HL-60 (cell line): ENCODE results near the gene XRRA1.
A peak's percentile ranks its signal among the peaks of the same experiment; 100 is the strongest.

Experiments
- DNase-seq, 2 experiments: peaks; one replicate each; pipeline ENCODE4 v3.0.0-alpha.2; 2010 to 2020; ENCODE audit warnings: low read depth in 1 of 2, low spot score in 1 of 2
- H3K27ac ChIP-seq: fragments of 250-450 bp; sonication (Bioruptor Pico); replicated peaks from 2 replicates; pipeline ENCODE4 v1.5.1; 2020; ENCODE audit warnings: mild to moderate bottlenecking, moderate library complexity
- H3K27me3 ChIP-seq: fragments of 250-450 bp; sonication (Bioruptor Pico); 2 replicates; pipeline ENCODE4 v1.5.1; 2021; ENCODE audit warnings: mild to moderate bottlenecking, moderate library complexity; ENCODE audit not compliant: insufficient read depth, poor library complexity, severe bottlenecking
- H3K4me3 ChIP-seq: replicated peaks from 2 replicates; pipeline ENCODE4 v1.5.1; 2011; ENCODE audit warnings: mild to moderate bottlenecking, control low read depth, low read length; ENCODE audit not compliant: insufficient read depth
- GABPA ChIP-seq: IDR thresholded peaks from 2 replicates; pipeline ENCODE4 v1.6.1; 2012; ENCODE audit warnings: low read depth
- POLR2AphosphoS5 ChIP-seq: IDR thresholded peaks from 2 replicates; pipeline ENCODE4 v1.6.1; 2012; ENCODE audit warnings: low read depth
- SPI1 ChIP-seq: IDR thresholded peaks from 2 replicates; pipeline ENCODE4 v1.6.1; 2012; ENCODE audit warnings: low read depth, mild to moderate bottlenecking, borderline replicate concordance
- TF ChIP-seq, protein P1 (sequence below): IDR thresholded peaks from one replicate; pipeline ENCODE4 v1.5.1; 2011; ENCODE audit warnings: low read length, control low read depth, inconsistent platforms; ENCODE audit not compliant: insufficient read depth
- TF ChIP-seq, protein P2 (sequence below): IDR thresholded peaks from 2 replicates; pipeline ENCODE4 v1.6.1; 2012; ENCODE audit warnings: low read depth; ENCODE audit not compliant: insufficient replicate concordance

Gene XRRA1

DNA sequence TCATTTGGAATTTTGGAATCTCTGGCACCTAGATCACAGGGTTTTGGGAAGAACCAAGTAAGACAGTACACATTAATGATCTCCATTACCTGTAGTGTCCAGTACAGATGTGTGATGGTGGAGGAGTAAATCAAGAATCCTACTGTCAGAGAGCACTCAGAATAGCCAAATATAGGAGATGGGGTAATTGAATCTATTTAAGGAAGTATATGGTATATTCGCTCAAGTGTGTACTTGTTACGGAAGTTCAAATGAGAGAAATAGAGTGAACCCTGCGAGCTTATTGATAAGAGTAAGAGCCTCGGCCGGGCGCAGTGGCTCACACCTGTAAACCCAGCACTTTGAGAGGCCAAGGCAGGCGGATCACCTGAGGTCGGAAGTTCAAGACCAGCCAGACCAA is 2.3 kb upstream of the XRRA1 start:
- no peak for DNase-seq
- H3K27ac ChIP-seq = no peak overlapping the region
- no peak overlapping the region for H3K4me3 ChIP-seq
- H3K27me3 ChIP-seq = no peaks in the 10 kb centered on the region
- TF ChIP-seq SPI1 = no peak
- no peak for TF ChIP-seq POLR2AphosphoS5
- no peak for TF ChIP-seq GABPA
- TF ChIP-seq, protein P1, sequence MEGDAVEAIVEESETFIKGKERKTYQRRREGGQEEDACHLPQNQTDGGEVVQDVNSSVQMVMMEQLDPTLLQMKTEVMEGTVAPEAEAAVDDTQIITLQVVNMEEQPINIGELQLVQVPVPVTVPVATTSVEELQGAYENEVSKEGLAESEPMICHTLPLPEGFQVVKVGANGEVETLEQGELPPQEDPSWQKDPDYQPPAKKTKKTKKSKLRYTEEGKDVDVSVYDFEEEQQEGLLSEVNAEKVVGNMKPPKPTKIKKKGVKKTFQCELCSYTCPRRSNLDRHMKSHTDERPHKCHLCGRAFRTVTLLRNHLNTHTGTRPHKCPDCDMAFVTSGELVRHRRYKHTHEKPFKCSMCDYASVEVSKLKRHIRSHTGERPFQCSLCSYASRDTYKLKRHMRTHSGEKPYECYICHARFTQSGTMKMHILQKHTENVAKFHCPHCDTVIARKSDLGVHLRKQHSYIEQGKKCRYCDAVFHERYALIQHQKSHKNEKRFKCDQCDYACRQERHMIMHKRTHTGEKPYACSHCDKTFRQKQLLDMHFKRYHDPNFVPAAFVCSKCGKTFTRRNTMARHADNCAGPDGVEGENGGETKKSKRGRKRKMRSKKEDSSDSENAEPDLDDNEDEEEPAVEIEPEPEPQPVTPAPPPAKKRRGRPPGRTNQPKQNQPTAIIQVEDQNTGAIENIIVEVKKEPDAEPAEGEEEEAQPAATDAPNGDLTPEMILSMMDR = no peak
- TF ChIP-seq, protein P2, sequence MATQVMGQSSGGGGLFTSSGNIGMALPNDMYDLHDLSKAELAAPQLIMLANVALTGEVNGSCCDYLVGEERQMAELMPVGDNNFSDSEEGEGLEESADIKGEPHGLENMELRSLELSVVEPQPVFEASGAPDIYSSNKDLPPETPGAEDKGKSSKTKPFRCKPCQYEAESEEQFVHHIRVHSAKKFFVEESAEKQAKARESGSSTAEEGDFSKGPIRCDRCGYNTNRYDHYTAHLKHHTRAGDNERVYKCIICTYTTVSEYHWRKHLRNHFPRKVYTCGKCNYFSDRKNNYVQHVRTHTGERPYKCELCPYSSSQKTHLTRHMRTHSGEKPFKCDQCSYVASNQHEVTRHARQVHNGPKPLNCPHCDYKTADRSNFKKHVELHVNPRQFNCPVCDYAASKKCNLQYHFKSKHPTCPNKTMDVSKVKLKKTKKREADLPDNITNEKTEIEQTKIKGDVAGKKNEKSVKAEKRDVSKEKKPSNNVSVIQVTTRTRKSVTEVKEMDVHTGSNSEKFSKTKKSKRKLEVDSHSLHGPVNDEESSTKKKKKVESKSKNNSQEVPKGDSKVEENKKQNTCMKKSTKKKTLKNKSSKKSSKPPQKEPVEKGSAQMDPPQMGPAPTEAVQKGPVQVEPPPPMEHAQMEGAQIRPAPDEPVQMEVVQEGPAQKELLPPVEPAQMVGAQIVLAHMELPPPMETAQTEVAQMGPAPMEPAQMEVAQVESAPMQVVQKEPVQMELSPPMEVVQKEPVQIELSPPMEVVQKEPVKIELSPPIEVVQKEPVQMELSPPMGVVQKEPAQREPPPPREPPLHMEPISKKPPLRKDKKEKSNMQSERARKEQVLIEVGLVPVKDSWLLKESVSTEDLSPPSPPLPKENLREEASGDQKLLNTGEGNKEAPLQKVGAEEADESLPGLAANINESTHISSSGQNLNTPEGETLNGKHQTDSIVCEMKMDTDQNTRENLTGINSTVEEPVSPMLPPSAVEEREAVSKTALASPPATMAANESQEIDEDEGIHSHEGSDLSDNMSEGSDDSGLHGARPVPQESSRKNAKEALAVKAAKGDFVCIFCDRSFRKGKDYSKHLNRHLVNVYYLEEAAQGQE = no peak

DNA sequence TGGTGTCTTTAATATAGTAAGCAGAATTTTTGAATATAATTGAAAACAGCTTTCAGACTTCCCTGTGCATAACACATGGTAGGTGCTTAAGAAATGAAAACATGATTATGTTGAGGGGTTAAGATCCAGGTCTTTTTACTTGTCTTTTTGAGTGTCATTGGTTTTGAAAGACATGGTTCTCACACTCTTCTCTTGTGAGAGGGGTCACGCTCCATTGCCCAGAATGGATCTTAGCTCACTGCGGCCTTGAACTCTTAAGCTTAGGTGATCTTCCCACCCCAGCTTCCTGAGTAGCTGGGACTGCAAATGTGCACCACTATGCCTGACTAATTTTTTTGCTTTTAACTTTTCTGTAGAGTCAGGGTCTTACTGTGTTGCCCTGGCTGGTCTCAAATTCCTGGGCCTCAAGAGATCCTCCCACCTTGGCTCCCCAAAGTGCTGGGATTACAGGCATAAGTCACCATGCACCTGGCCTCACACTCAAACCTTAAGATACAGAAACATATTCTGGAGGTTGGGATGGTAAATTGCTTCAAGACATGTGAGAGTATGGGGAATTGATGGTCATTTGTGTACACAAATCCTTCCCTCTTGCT is 1.6 kb upstream of the XRRA1 start:
- Histone ChIP-seq H3K4me3 (peak overlapping the region; percentile 95), H3K27me3 (no peaks in the 10 kb centered on the region), H3K27ac (peak overlapping the region; percentile 83)
- no peak for TF ChIP-seq SPI1
- TF ChIP-seq, protein P1 = no peak
- TF ChIP-seq, protein P2 = no peak
- no peak for TF ChIP-seq GABPA
- TF ChIP-seq POLR2AphosphoS5 = no peak
- DNase-seq = no peak

DNA sequence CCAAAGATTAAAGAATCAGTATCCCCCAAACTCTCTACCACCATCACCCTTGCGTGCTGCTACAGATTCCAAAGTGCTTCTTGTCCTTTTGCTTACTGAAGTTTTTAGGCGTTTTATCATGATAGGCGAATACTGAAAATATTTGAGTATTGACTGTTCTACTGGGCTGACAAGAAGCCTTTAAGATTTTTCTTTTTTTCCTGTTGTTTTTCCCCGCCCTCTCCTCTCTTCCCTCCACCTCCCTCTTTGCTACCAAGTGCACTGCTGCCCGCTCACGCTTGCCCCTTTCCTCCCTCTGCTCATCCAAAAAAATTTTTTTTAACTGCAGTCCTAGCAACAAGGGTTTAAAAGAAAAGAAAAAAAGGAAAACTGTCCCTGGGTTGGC is 854 bp upstream of the XRRA1 start:
- TF ChIP-seq SPI1 = no peak
- TF ChIP-seq, protein P1 = no peak
- no peak for TF ChIP-seq GABPA

DNA sequence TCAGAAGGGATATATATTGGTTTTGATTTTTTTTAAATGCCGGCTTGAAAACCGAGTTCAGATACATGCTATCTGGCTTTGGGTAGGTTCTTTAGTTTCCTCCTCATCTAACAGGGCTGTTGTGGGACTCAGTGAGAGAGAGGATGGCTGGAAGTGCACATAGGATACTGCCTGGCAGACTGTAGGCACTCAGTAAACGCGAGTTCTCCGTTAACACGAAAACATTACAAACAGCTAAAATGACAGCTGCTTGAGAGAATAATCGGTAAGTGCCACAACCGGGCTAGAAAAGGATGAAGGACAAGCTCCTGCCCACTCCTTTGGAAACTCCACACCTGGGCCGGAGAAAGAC is 369 bp downstream of the XRRA1 start:
- Histone ChIP-seq H3K4me3 (peak overlapping the region; percentile 95), H3K27ac (peak overlapping the region; percentile 83), H3K27me3 (no peaks in the 10 kb centered on the region)
- peak in 1 of 2 experiments; percentile 2 for DNase-seq
- TF ChIP-seq SPI1 (no peak), GABPA (no peak)
- TF ChIP-seq, protein P1 = no peak

More for the DNA sequence above, 854 bp upstream of the XRRA1 start:
- H3K27me3 ChIP-seq = no peaks in the 10 kb centered on the region
- H3K27ac ChIP-seq = peak overlapping the region; percentile 83
- H3K4me3 ChIP-seq = peak overlapping the region; percentile 95
- peak in 1 of 2 experiments; percentile 38 for DNase-seq
